Germinal center (tissue), 1 donor: ENCODE data around the gene BRINP3.

ENCODE experiments used
- DNase-seq: peaks from one replicate; pipeline ENCODE4 v3.0.0; 2012; ENCODE audit warnings: mixed read lengths, low spot score

Gene BRINP3

DNA sequence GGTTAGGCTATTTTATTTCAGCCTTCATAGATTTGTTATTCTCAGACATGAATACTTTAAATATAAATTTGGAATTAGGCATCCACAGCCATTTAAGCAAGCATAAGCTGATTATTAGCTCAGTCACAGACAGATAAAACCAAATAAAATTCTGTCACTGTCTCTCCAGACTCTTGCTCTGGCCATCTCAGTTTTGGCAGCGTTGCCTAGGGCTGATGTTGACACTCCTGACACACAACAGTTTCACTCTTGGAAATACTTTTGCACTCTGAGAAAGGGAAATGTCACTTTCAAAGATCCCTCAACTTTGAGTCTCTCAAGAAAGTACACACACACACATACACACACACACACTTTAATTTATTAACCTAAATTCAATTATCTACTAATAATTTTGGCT lies 372.7 kb downstream of the BRINP3 start:
- DNase-seq, result no peak

DNA sequence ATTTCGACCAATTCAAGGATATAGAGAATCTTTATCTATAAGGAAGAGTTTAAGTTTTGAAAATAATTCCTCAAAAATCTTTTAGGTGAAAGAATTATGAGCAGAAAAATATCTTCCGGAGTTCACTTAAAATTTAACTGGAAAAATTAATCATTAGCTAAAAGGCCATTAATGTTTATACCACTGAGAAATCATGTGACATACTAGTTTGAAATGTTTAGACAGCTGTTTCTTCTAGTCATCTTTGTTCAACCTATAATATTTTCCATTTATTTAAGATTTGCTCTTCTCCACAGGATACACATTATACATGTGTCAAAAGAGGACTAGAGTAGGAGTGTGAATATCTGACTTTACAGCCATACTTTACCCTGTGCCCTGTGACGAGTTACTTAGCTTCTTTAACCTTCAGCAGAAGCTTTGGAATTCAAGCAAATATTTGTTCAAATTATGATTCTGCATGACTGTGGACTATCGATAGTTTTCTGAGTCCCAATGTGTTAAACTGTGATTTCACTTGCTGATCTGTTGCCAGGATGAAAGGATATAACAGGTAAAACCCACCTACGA lies 374.8 kb downstream of the BRINP3 start:
- no peak for DNase-seq

DNA sequence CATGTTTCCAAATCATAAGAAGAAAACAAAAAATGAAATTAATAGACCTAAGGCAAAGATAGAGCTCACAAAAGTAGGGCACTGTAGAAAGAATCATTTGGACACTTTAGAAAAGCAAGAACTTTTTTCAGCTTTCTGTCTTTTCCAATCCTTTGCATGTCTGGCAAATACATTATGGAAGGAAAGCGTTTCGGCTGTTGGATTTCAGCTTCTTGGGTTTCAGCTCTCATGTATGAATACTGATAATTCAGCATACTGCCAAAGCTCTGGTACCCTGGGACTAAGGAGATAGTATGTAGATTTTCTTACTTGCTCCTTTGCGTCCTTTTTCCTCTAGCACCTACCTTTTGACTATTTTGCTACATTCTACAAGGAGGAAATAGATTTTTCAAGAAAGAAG lies 375.9 kb downstream of the BRINP3 start:
- no peak for DNase-seq

DNA sequence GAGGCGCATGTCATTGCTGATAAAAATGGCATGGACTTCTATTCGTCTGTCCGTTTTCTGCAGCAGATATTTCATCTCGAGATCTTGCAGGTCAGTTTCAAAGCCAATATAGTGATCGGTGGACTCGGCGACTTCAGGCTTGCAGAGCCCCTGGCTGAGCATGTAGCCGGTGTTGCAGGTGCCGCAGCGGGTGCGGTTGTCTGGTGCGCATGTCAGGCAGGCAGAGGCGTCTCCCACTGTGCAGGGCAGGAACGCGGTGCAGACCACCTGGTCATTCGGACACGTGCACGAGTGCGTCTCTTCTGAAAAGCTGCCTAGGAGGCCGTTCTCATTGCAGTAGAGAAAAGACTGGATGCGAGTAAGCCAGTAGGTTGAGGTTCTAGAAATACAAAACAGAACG lies 378.9 kb downstream of the BRINP3 start:
- DNase-seq, result no peak

DNA sequence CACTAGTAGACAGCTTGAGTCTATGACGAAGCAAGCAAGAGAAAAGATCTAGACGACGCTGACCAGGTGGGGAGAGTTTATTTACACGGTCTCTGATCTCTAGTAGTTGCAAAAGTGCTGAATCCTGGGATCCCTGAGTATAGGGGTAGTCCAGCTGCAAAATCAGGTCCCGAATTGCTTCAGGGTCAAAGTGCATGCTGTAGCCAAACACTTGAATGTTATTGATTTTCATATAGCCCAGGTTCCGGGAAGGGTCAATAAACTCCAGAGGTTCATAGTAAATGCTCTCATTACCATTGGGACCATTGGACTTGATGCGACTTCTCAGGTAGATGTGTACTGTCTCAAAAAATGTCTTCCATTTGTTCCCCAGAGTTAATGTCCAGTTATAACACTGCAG lies 379.6 kb downstream of the BRINP3 start:
- no peak for DNase-seq

DNA sequence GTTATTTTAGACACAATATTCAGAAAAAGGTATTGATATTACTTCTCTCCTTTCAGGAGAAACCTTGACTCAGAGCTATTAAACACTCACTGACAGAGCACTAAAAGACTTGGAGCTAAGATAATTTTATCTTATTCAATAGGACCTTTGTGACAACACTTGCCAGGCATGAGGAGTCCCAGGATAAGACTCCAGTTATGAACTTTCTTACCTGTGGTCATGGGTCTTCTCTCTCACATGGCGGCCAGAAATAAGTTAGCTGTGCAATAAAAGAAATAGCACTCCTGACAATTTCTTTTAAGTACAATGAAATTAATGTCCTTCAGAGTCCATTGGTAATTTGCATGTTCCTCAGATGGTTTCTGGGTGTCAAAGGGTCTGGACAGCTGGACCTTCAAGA lies 382.1 kb downstream of the BRINP3 start:
- DNase-seq, result no peak

DNA sequence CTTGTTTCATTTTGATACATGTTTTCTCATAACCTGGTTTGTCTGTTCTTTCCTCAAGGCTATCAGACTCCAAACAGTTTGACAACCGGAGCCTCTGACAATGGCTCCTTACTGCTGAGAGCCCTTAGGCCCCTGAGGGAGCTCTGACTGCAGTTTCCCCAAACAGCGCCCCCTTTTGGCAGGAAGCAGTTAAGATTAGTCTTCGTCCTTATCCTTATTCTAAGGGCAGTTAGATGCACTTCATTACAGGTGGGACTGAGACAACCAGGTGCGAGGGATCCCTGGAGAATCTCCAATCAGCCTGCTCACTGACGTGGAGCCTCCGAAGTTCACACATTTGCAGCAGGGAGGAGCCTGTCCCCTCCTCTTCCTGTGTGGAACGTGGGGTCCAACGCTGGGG lies 393.1 kb downstream of the BRINP3 start:
- no peak for DNase-seq

DNA sequence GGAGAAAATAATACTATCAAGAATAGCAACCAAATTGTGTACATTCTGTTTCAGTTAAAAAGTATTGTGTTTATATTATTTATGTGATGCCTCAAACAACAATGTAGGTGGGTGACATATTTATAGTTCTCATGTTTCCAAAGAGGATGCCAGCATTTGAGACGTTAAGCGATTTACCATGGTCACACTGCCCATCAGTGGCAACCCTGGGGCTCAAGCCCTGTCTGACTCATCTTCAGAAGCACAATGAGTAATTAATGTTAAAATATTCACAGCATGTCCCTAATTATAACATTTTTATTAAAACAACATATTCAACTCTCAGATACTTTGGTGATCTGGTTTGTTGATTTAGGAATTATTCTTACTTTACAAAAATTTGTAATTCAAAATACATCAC lies 409.4 kb downstream of the BRINP3 start:
- no peak for DNase-seq

DNA sequence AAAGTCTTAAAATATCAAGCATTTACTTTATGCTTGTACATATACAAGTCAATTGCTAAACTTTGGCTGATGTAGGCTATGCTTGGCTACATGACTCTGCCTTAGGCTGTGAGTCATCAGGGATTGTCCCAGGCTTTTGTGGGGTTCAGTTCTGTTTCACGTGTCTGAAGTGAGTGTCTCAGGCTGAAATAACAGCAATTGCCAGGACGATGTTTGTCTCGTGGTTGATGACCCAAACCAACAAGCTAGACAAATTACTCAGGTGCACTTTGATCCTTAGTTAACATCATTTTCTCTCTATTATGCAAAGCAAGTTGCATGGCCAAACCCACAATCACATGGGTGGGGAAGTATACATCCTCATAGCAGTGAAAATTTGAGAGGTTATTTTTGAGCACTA lies 410.1 kb downstream of the BRINP3 start:
- DNase-seq, result no peak

DNA sequence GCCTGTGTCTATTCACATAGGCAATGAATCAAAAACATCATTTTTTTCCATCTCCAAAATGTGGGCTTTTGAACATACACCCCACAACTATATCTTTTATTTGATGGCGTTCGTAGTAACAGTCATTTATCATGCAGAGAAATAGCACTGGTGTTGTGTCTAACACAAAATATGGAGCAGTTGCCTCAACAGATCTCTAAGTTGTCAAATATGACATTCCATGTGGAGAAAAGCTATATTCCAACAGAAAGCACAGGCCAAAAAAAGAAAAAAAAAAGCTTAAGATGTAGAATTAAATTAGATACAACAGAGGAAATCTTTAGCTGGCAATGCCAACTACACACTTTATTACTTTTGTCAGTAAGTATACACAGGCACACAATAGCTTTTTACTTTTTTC lies 411.7 kb downstream of the BRINP3 start:
- DNase-seq, result no peak

DNA sequence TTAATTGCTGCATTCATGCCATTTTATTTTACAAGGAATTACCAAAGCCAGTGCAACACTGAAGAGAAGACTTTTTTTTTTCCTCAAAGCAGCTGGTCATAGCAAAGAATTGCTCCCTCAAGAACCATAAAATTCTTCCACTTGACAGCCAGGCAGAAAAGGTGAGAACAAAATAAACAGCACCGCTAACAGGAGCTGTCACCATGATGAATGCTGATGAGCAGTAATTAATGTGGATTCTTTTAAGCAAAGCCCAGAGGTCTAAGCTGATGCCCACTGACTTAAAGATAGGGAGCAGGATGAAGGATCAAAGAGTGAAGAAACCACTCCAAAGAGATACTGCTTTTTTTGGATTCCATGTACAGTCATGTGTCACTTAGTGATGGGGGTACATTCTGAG lies 428.4 kb downstream of the BRINP3 start:
- DNase-seq, result no peak
